ENCODE measurements around the gene CCDC12. TPM values are rescaled to one million over a fixed set of nuclear protein-coding genes. Genes with fewer than 3 reads are reported as not detected.

CCDC12 gene
- total RNA-seq, 4 donors from 2014 or later: 43.2 to 60.6 (median 51.8) TPM

- WGBS, 2 donors: 73 to 80% methylated on average over 14 to 24 of the region's 25 CpGs
- TF ChIP-seq CTCF (IDR thresholded peaks at IDR 0.05) (no peak), POLR2A (IDR thresholded peaks at IDR 0.05) (no peak)
- H3K27ac ChIP-seq: no peak overlapping the region
Observed at GRCh38 chr3:47000922-47001730, 24.6 kb upstream of the CCDC12 start.

GRCh38 chr3:47000198-47000815 is 23.8 kb upstream of the CCDC12 start:
- H3K4me1 ChIP-seq: no peaks in the 10 kb centered on the region
- H3K9me3 ChIP-seq: no peaks in the 10 kb centered on the region
- TF ChIP-seq POLR2A (IDR thresholded peaks at IDR 0.05) (no peak), CTCF (IDR thresholded peaks at IDR 0.05) (no peak)
- no peaks in the 10 kb centered on the region for H3K27me3 ChIP-seq
- WGBS, 2 donors: 94 to 100% methylated on average over 3 to 10 of the region's 10 CpGs
- H3K4me3 ChIP-seq (replicated peaks in 1 of 3): no peak overlapping the region
- intact Hi-C loops (cut with DNase I): loop anchor here (5.0 kb wide), 1 partner anchor 133 kb away; no protein-coding TSS in a partner anchor
- no peak for DNase-seq
- peaks cover 6 to 13% of the 10 kb centered on the region in 2 donors for H3K36me3 ChIP-seq
- no peak overlapping the region for H3K27ac ChIP-seq

More at GRCh38 chr3:47000922-47001730, 24.6 kb upstream of the CCDC12 start:
- intact Hi-C loops (cut with DNase I): loop anchor here (5.0 kb wide), 1 partner anchor 134 kb away; no protein-coding TSS in a partner anchor
- Histone ChIP-seq H3K27me3 (no peaks in the 10 kb centered on the region), H3K4me3 (replicated peaks in 1 of 3) (no peak overlapping the region), H3K9me3 (no peaks in the 10 kb centered on the region), H3K4me1 (no peaks in the 10 kb centered on the region), H3K36me3 (peaks cover 6 to 13% of the 10 kb centered on the region in 2 donors)
- DNase-seq: peak; percentile 45 to 59

- H3K9me3 ChIP-seq: no peaks in the 10 kb centered on the region
- no peaks in the 10 kb centered on the region for H3K4me1 ChIP-seq
- peaks cover 6 to 13% of the 10 kb centered on the region in 2 donors for H3K36me3 ChIP-seq
- DNase-seq: no peak
- no peak overlapping the region for H3K27ac ChIP-seq
- no peak for TF ChIP-seq CTCF (IDR thresholded peaks at IDR 0.05)
- TF ChIP-seq POLR2A (IDR thresholded peaks at IDR 0.05): no peak
- H3K4me3 ChIP-seq (replicated peaks in 1 of 3): no peak overlapping the region
- 87 to 91% methylated on average over 12 to 14 of the region's 14 CpGs for WGBS, 2 donors
- no peaks in the 10 kb centered on the region for H3K27me3 ChIP-seq
- intact Hi-C loops (cut with DNase I): loop anchor here (5.0 kb wide), 2 partner anchors 77 to 132 kb away; no protein-coding TSS in a partner anchor
Observed at GRCh38 chr3:46999516-47000197, 23.1 kb upstream of the CCDC12 start.

GRCh38 chr3:46998852-46999515 is 22.4 kb upstream of the CCDC12 start:
- Histone ChIP-seq H3K27me3 (no peaks in the 10 kb centered on the region), H3K4me3 (replicated peaks in 1 of 3) (no peak overlapping the region), H3K9me3 (no peaks in the 10 kb centered on the region), H3K27ac (no peak overlapping the region), H3K36me3 (peaks cover 6 to 13% of the 10 kb centered on the region in 2 donors), H3K4me1 (no peaks in the 10 kb centered on the region)
- TF ChIP-seq CTCF (IDR thresholded peaks at IDR 0.05) (no peak), POLR2A (IDR thresholded peaks at IDR 0.05) (no peak)
- DNase-seq: no peak
- intact Hi-C loops (cut with DNase I): loop anchor here (5.0 kb wide), 1 partner anchor 77 kb away; no protein-coding TSS in a partner anchor
- WGBS, 2 donors: 67% methylated on average over 13 of the region's 22 CpGs

Measured in thyroid gland (tissue), 4 donors.